Hepatocyte (in vitro differentiated cells): Measurements from ENCODE around the gene TSPAN4. TPM values are rescaled to one million over a fixed set of nuclear protein-coding genes. Genes with fewer than 3 reads are reported as not detected.

ENCODE experiments used
- DNase-seq: peaks from one replicate; pipeline ENCODE4 v3.0.0-alpha.2; 2016; ENCODE audit warnings: low spot score
- H2AFZ ChIP-seq: fragments of 200-600 bp; sonication (generic); 2 replicates; pipeline ENCODE4 v1.6.0; 2016; ENCODE audit warnings: antibody characterized with exemption, mild to moderate bottlenecking
- H3K27ac ChIP-seq: fragments of 200-600 bp; sonication (generic); 2 replicates; pipeline ENCODE4 v1.5.1; 2016; ENCODE audit warnings: mild to moderate bottlenecking
- H3K27me3 ChIP-seq: fragments of 200-600 bp; sonication (generic); 2 replicates; pipeline ENCODE4 v1.6.1; 2016
- H3K36me3 ChIP-seq: fragments of 200-600 bp; sonication (generic); replicated peaks from 2 replicates; pipeline ENCODE4 v1.5.1; 2016; ENCODE audit warnings: low read depth; ENCODE audit not compliant: insufficient read depth
- H3K4me1 ChIP-seq: fragments of 200-600 bp; sonication (generic); 2 replicates; pipeline ENCODE4 v1.5.1; 2016; ENCODE audit warnings: mild to moderate bottlenecking, moderate library complexity; ENCODE audit not compliant: insufficient read depth
- H3K4me2 ChIP-seq: fragments of 200-600 bp; sonication (generic); 2 replicates; pipeline ENCODE4 v1.6.0; 2016
- H3K4me3 ChIP-seq: fragments of 200-600 bp; sonication (generic); 2 replicates; pipeline ENCODE4 v1.5.1; 2016; ENCODE audit warnings: mild to moderate bottlenecking
- H3K79me2 ChIP-seq: fragments of 200-600 bp; sonication (generic); 2 replicates; pipeline ENCODE4 v1.6.0; 2017; ENCODE audit warnings: mild to moderate bottlenecking
- H3K9me2 ChIP-seq: fragments of 200-600 bp; sonication (generic); replicated peaks from 2 replicates; pipeline ENCODE4 v1.6.0; 2017; ENCODE audit warnings: mild to moderate bottlenecking; ENCODE audit not compliant: insufficient read depth
- H3K9me3 ChIP-seq: fragments of 200-600 bp; sonication (generic); 2 replicates; pipeline ENCODE4 v1.5.1; 2016; ENCODE audit warnings: low read depth, mild to moderate bottlenecking
- H4K20me1 ChIP-seq: fragments of 200-600 bp; sonication (generic); 2 replicates; pipeline ENCODE4 v1.6.0; 2016; ENCODE audit warnings: mild to moderate bottlenecking; ENCODE audit not compliant: insufficient read depth, poor library complexity, severe bottlenecking
- EZH2 ChIP-seq: fragments of 200-600 bp; sonication (generic); IDR thresholded peaks from 2 replicates; pipeline ENCODE4 v1.6.1; 2016; ENCODE audit warnings: antibody characterized with exemption, mild to moderate bottlenecking, borderline replicate concordance
- EZH2phosphoT487 ChIP-seq: fragments of 200-600 bp; sonication (generic); IDR thresholded peaks from one replicate; pipeline ENCODE4 v1.6.1; 2018; ENCODE audit warnings: antibody characterized with exemption, mild to moderate bottlenecking, low read depth, moderate library complexity; ENCODE audit not compliant: unreplicated experiment, severe bottlenecking
- WGBS: methylation state at CpG from one replicate; pipeline ENCODE4 v1.1.6; 2016; ENCODE audit warnings: low lambda C conversion rate; ENCODE audit errors: missing lambda C conversion rate; 5-methylcytosine and 5-hydroxymethylcytosine counted together
- polyA plus RNA-seq: library from polyadenylated mRNA; unstranded; fragments of >200 nt; fragmentation: Nextera tagmentation; extraction: Ambion mirVana; gene quantifications from 2 replicates; pipeline ENCODE4 v1.2.1, GENCODE V29; 2016
- total RNA-seq: library from RNA; depleted of rRNA; stranded (reverse); fragments of >200 nt; gene quantifications from 2 replicates; pipeline ENCODE4 v1.2.3, GENCODE V29; 2014
- TF ChIP-seq, protein P1 (sequence below): fragments of 200-600 bp; sonication (generic); IDR thresholded peaks from 2 replicates; pipeline ENCODE4 v1.5.1; 2016; ENCODE audit warnings: antibody characterized with exemption, mild to moderate bottlenecking; ENCODE audit not compliant: poor library complexity

The TSPAN4 gene
- total and polyA plus RNA-seq, 2 experiments from 2014 or later = 82.8 to 148 TPM

DNA sequence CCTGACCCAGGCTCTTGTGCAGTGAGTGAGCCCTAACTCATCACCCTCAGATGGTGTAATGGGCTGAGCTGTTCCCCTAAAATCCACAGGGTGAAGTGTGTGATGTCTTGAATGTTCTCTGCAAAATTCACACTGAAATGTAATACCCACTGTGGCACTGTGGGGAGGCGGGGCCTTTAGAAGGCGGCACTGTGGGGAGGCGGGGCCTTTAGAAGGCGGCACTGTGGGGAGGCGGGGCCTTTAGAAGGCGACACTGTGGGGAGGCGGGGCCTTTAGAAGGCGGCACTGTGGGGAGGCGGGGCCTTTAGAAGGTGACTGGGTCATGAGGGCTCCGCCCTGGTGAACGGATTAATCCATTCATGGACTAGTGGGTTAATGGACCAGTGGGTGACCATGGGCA is 34.9 kb downstream of the TSPAN4 start:
- TF ChIP-seq EZH2phosphoT487 (no peak), EZH2 (no peak)
- TF ChIP-seq, protein P1, sequence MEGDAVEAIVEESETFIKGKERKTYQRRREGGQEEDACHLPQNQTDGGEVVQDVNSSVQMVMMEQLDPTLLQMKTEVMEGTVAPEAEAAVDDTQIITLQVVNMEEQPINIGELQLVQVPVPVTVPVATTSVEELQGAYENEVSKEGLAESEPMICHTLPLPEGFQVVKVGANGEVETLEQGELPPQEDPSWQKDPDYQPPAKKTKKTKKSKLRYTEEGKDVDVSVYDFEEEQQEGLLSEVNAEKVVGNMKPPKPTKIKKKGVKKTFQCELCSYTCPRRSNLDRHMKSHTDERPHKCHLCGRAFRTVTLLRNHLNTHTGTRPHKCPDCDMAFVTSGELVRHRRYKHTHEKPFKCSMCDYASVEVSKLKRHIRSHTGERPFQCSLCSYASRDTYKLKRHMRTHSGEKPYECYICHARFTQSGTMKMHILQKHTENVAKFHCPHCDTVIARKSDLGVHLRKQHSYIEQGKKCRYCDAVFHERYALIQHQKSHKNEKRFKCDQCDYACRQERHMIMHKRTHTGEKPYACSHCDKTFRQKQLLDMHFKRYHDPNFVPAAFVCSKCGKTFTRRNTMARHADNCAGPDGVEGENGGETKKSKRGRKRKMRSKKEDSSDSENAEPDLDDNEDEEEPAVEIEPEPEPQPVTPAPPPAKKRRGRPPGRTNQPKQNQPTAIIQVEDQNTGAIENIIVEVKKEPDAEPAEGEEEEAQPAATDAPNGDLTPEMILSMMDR = no peak
- Histone ChIP-seq H4K20me1 (no peaks in the 10 kb centered on the region), H3K4me1 (no peaks in the 10 kb centered on the region), H3K9me3 (no peaks in the 10 kb centered on the region), H3K4me3 (no peak overlapping the region), H3K36me3 (no peaks in the 10 kb centered on the region), H2AFZ (no peak overlapping the region), H3K9me2 (no peaks in the 10 kb centered on the region), H3K27ac (no peak overlapping the region), H3K4me2 (no peak overlapping the region), H3K79me2 (no peaks in the 10 kb centered on the region), H3K27me3 (no peaks in the 10 kb centered on the region)
- no peak for DNase-seq
- WGBS = 97% methylated on average over 7 of the region's 11 CpGs

DNA sequence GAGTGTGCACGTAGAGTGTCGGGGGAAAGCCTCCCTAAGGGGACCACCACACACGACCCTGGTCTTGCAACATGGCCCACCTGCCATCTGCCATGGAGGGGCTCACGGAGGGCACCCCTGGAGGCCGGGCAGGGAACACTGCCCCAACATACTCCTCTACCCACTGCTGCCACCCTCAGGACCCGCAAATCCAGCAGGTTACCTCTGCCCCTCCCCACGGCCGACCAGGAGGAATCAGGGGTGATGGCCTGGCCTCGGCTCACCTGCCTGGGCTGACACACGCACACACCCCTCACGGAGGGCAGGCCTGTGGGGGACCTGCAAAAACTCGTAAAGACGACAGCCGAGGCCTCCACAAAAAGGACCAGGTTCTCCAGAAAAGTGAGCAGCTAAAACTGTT is 37.8 kb downstream of the TSPAN4 start:
- no peak overlapping the region for H3K27ac ChIP-seq
- H2AFZ ChIP-seq = no peak overlapping the region
- H3K36me3 ChIP-seq = no peaks in the 10 kb centered on the region
- TF ChIP-seq, protein P1 = no peak
- H4K20me1 ChIP-seq = no peaks in the 10 kb centered on the region
- no peaks in the 10 kb centered on the region for H3K4me1 ChIP-seq
- no peak for DNase-seq
- no peak overlapping the region for H3K4me3 ChIP-seq
- no peaks in the 10 kb centered on the region for H3K9me3 ChIP-seq
- H3K4me2 ChIP-seq = no peak overlapping the region
- 87% methylated on average over 14 of the region's 14 CpGs for WGBS
- no peaks in the 10 kb centered on the region for H3K79me2 ChIP-seq
- no peaks in the 10 kb centered on the region for H3K27me3 ChIP-seq
- no peaks in the 10 kb centered on the region for H3K9me2 ChIP-seq

DNA sequence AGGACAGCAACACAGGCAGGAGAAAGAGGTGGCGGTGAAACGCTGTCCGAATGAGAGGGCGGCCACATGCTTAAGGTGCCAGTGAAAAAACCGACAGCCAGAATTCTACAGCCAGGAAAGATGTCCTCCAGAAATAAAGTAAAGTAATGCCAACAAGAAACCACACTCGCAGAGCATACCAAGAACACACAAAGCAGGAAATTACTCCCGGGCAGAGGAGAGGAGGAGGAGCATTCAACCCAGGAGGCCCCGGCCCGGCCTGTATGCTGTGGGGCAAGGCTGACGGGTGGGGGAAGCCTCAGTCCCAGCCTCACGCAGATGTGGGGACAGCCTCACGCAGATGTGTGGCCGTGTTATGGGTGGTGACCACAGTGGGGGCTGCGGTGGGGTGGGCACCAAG is 39.9 kb downstream of the TSPAN4 start:
- Histone ChIP-seq H4K20me1 (no peaks in the 10 kb centered on the region), H3K36me3 (no peaks in the 10 kb centered on the region), H3K4me3 (no peak overlapping the region), H3K27ac (no peak overlapping the region), H3K4me1 (no peaks in the 10 kb centered on the region), H3K79me2 (no peaks in the 10 kb centered on the region), H3K9me2 (no peaks in the 10 kb centered on the region), H2AFZ (no peak overlapping the region), H3K4me2 (no peak overlapping the region), H3K9me3 (no peaks in the 10 kb centered on the region), H3K27me3 (no peaks in the 10 kb centered on the region)
- TF ChIP-seq EZH2phosphoT487 (no peak), EZH2 (no peak)
- TF ChIP-seq, protein P1 = no peak
- WGBS = 92% methylated on average over 14 of the region's 14 CpGs
- no peak for DNase-seq

DNA sequence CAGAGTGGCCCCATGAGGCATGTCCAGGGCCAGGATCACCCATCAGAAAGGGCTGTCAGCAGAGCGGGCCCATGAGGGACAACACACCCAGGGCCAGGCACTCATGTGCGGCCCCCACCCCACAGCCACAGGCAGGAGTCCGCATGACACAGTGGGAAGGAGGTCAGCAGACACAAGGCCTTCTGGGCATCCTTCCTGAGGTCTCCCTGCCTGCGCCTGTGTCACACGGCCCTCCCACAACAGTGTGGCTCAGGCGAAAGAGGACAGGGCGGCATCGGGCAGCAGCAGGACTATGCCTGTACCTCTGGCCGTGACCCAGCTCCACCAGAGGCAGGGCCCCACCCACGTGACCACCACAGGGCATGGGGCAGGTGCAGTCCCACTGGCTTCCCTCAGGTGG is 40.9 kb downstream of the TSPAN4 start:
- H3K4me3 ChIP-seq = no peak overlapping the region
- no peaks in the 10 kb centered on the region for H3K4me1 ChIP-seq
- H3K27ac ChIP-seq = no peak overlapping the region
- TF ChIP-seq EZH2phosphoT487 (no peak), EZH2 (no peak)
- TF ChIP-seq, protein P1 = no peak
- H3K36me3 ChIP-seq = no peaks in the 10 kb centered on the region
- H3K27me3 ChIP-seq = no peaks in the 10 kb centered on the region
- no peak overlapping the region for H2AFZ ChIP-seq
- no peaks in the 10 kb centered on the region for H3K9me2 ChIP-seq
- H3K4me2 ChIP-seq = no peak overlapping the region
- no peaks in the 10 kb centered on the region for H3K79me2 ChIP-seq
- WGBS = 90% methylated on average over 10 of the region's 10 CpGs
- no peaks in the 10 kb centered on the region for H4K20me1 ChIP-seq
- no peaks in the 10 kb centered on the region for H3K9me3 ChIP-seq
- no peak for DNase-seq
